ENCODE results near the gene TMA7. TPM values are rescaled to one million over a fixed set of nuclear protein-coding genes. Genes with fewer than 3 reads are reported as not detected.
A peak's percentile ranks its signal among the peaks of the same experiment; 100 is the strongest.

The TMA7 gene
- total and polyA plus RNA-seq, 2 of the 13 experiments (the other 11 are each of a cell fraction or from before 2014, with no cell fraction given): 100 to 486 TPM

DNA sequence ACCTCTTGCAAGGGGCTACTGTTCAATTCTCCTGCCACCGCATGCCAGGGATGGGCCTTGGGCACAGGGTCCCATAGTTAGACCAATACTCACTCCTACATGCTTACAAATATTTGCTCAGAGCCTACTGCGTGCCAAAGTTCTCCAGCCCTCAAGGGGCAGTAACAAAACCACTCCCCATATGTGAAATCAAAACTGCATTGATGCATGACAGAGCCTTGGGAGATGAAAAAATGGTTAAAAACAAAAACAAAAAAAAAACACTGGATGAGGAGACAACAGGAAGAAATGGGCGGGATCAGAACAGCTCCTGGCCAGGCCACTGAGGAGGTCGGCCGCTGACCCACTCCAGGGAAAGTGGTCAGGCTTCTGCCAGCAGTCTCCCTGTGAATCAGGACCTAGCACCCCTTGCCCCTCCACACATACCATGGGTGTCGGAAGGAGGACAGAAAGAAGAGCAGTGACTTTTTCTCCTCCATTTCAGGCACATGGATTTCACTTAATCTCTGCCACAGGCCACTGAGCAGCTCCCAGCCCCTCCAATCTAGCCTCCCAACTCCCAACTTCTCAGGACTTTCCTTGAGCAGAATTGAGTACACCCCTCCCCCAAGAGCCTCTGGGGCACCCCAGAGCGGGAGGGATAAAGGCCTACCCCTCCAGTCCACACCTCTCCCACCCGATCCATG is 13.0 kb upstream of the TMA7 start (continued):
- no peak for TF ChIP-seq HNRNPH1 (optimal IDR thresholded peaks at IDR 0.05; ENCODE audit: low read depth, low read length)
- TF ChIP-seq RXRB (CRISPR knock-in tag; IDR thresholded peaks at IDR 0.05; ENCODE audit: borderline replicate concordance): no peak
- no peak for TF ChIP-seq ZNF432 (CRISPR knock-in tag; IDR thresholded peaks at IDR 0.05; ENCODE audit: borderline replicate concordance)
- no peak for TF ChIP-seq ZNF615 (CRISPR knock-in tag; IDR thresholded peaks at IDR 0.05; ENCODE audit: borderline replicate concordance)
- 0 out of 2 replicates have a peak, but pooled peaks have one; percentile 19 for TF ChIP-seq NR2C2 (CRISPR knock-in tag; IDR thresholded peaks at IDR 0.05; ENCODE audit: borderline replicate concordance)
- TF ChIP-seq U2AF2 (IDR thresholded peaks at IDR 0.05; ENCODE audit: low read depth, low read length): no peak
- no peak for TF ChIP-seq RBM39 (IDR thresholded peaks at IDR 0.05; ENCODE audit: low read depth, low read length, poor library complexity, severe bottlenecking)
- TF ChIP-seq NFYC (CRISPR knock-in tag; IDR thresholded peaks at IDR 0.05): no peak
- no peak for TF ChIP-seq RAD51 (IDR thresholded peaks at IDR 0.05; ENCODE audit: borderline replicate concordance)
- no peak for TF ChIP-seq SMARCC2 (IDR thresholded peaks at IDR 0.05)
- no peak for TF ChIP-seq PAF1 (CRISPR knock-in tag; IDR thresholded peaks at IDR 0.05)
- TF ChIP-seq ZSCAN5A (CRISPR knock-in tag; IDR thresholded peaks at IDR 0.05; ENCODE audit: borderline replicate concordance): no peak
- TF ChIP-seq, protein P1, sequence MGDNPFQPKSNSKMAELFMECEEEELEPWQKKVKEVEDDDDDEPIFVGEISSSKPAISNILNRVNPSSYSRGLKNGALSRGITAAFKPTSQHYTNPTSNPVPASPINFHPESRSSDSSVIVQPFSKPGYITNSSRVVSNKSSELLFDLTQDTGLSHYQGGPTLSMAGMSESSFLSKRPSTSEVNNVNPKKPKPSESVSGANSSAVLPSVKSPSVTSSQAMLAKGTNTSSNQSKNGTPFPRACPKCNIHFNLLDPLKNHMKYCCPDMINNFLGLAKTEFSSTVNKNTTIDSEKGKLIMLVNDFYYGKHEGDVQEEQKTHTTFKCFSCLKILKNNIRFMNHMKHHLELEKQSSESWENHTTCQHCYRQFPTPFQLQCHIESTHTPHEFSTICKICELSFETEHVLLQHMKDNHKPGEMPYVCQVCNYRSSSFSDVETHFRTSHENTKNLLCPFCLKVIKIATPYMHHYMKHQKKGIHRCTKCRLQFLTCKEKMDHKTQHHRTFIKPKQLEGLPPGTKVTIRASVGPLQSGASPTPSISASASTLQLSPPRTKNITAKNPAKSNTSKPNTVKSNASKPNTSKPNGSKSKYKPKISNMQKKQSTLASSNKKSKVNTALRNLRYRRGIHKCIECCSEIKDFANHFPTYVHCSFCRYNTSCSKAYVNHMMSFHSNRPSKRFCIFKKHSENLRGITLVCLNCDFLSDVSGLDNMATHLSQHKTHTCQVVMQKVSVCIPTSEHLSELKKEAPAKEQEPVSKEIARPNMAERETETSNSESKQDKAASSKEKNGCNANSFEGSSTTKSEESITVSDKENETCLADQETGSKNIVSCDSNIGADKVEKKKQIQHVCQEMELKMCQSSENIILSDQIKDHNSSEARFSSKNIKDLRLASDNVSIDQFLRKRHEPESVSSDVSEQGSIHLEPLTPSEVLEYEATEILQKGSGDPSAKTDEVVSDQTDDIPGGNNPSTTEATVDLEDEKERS (CRISPR knock-in tag; IDR thresholded peaks at IDR 0.05): no peak
- no peak for TF ChIP-seq DMAP1 (CRISPR knock-in tag; IDR thresholded peaks at IDR 0.05)
- no peak for TF ChIP-seq MTA1 (CRISPR knock-in tag; IDR thresholded peaks at IDR 0.05; ENCODE audit: borderline replicate concordance)
- peak; percentile 49 for TF ChIP-seq ARID5B (CRISPR knock-in tag; IDR thresholded peaks at IDR 0.05)
- TF ChIP-seq YEATS4 (CRISPR knock-in tag; IDR thresholded peaks at IDR 0.05; ENCODE audit: borderline replicate concordance): no peak
- no peak for TF ChIP-seq ZNF530 (CRISPR knock-in tag; IDR thresholded peaks at IDR 0.05; ENCODE audit: low read depth)
- TF ChIP-seq ZFY (CRISPR knock-in tag; IDR thresholded peaks at IDR 0.05): no peak
- no peak for TF ChIP-seq SMAD3 (CRISPR knock-in tag; IDR thresholded peaks at IDR 0.05)
